H1 (cell line): ENCODE data around the gene TMEM182. TPM values are rescaled to one million over a fixed set of nuclear protein-coding genes. Genes with fewer than 3 reads are reported as not detected.

Experiments
- CTCF ChIA-PET: fragments of 300-600 bp; sonication (Branson Sonifier 250); formaldehyde crosslinking; loops from one replicate; lab custom pipeline; 2021; ENCODE audit not compliant: partially characterized antibody; lab: Charles Lee
- POLR2A ChIA-PET: fragments of 300-600 bp; sonication (Branson Sonifier 250); formaldehyde crosslinking; loops from one replicate; lab custom pipeline; 2021; ENCODE audit warnings: inconsistent platforms; ENCODE audit not compliant: partially characterized antibody; lab: Charles Lee
- DNase-seq, 2 experiments: peaks; one replicate each; pipeline versions ENCODE4 v3.0.0 to v3.0.0-alpha.2; 2010 to 2022; ENCODE audit warnings: low spot score in 2 of 2, low read depth in 1 of 2, mixed read lengths in 1 of 2
- FAIRE-seq: peaks from 2 replicates; lab custom pipeline; 2011; peaks lifted over from hg19 to GRCh38; lab: Jason Lieb, UNC
- H2AFZ ChIP-seq: 2 replicates; pipeline ENCODE4 v1.8.1; 2012; ENCODE audit warnings: low read length, inconsistent platforms
- H2AK5ac ChIP-seq: 2 replicates; pipeline ENCODE4 v1.6.1; 2013; ENCODE audit warnings: low read depth, low read length
- H2BK120ac ChIP-seq: replicated peaks from 2 replicates; pipeline ENCODE3; 2013; ENCODE audit warnings: low read depth, low read length, inconsistent platforms
- H2BK12ac ChIP-seq: 2 replicates; pipeline ENCODE4 v1.6.1; 2013; ENCODE audit warnings: low read depth, low read length
- H2BK15ac ChIP-seq: 2 replicates; pipeline ENCODE4 v1.6.1; 2013; ENCODE audit warnings: low read length
- H2BK20ac ChIP-seq: 2 replicates; pipeline ENCODE4 v1.6.1; 2013; ENCODE audit warnings: low read length
- H2BK5ac ChIP-seq: 2 replicates; pipeline ENCODE4 v1.6.1; 2013; ENCODE audit warnings: low read depth, low read length
- H3K14ac ChIP-seq: 2 replicates; pipeline ENCODE4 v1.6.1; 2013; ENCODE audit warnings: inconsistent platforms; ENCODE audit not compliant: insufficient read length
- H3K18ac ChIP-seq: 2 replicates; pipeline ENCODE4 v1.6.1; 2013; ENCODE audit warnings: low read length; ENCODE audit errors: extremely low read depth
- H3K23ac ChIP-seq: 2 replicates; pipeline ENCODE4 v1.6.1; 2013; ENCODE audit warnings: inconsistent platforms; ENCODE audit not compliant: insufficient read length
- H3K23me2 ChIP-seq: 2 replicates; pipeline ENCODE4 v1.6.1; 2013; ENCODE audit warnings: low read depth, low read length
- H3K27ac ChIP-seq: 2 replicates; pipeline ENCODE4 v1.6.1; 2011; ENCODE audit warnings: low read depth, low read length, inconsistent platforms
- H3K27me3 ChIP-seq, 4 experiments: replicated peaks in 1 of 4; 1 replicate in 1 of 4; 2 replicates in 3 of 4; pipeline versions ENCODE4 v1.6.1 to v1.8.1; 2011 to 2013; ENCODE audit warnings: low read length in 3 of 4, mild to moderate bottlenecking in 3 of 4, inconsistent platforms in 2 of 4, mixed read lengths in 2 of 4, moderate library complexity in 1 of 4; ENCODE audit not compliant: control insufficient read depth in 3 of 4, insufficient read depth in 3 of 4; ENCODE audit errors: extremely low read depth in 1 of 4
- H3K36me3 ChIP-seq, 4 experiments: 2 replicates each; pipeline versions ENCODE4 v1.6.1 to v1.8.1; 2011 to 2013; ENCODE audit warnings: mild to moderate bottlenecking in 4 of 4, low read length in 3 of 4, moderate library complexity in 2 of 4, control low read depth in 1 of 4, inconsistent platforms in 1 of 4; ENCODE audit not compliant: insufficient read depth in 4 of 4, control insufficient read depth in 2 of 4
- H3K4ac ChIP-seq: replicated peaks from 2 replicates; pipeline ENCODE3; 2013; ENCODE audit warnings: low read length, low read depth, mixed read lengths, inconsistent platforms; ENCODE audit not compliant: insufficient read length
- H3K4me1 ChIP-seq, 4 experiments: replicated peaks in 1 of 4; 1 replicate in 1 of 4; 2 replicates in 3 of 4; pipeline versions ENCODE4 v1.6.1 to v1.8.1; 2011 to 2013; ENCODE audit warnings: low read length in 3 of 4, inconsistent platforms in 2 of 4, mixed read lengths in 1 of 4; ENCODE audit not compliant: insufficient read depth in 4 of 4, control insufficient read depth in 3 of 4
- H3K4me2 ChIP-seq, 2 experiments: 2 replicates each; pipeline versions ENCODE4 v1.6.1 to v1.8.1; 2011 to 2013; ENCODE audit warnings: low read depth in 2 of 2, low read length in 2 of 2, control low read depth in 1 of 2, inconsistent platforms in 1 of 2, mild to moderate bottlenecking in 1 of 2; ENCODE audit not compliant: insufficient read depth in 1 of 2
- H3K4me3 ChIP-seq, 4 experiments: fragments of 200-600, 300-600 bp in 1 of 4; sonication (generic), shearing (Covaris generic), sonication (Bioruptor Twin) in 1 of 4; 2 replicates each; pipeline versions ENCODE4 v1.5.1 to v1.8.1; 2011 to 2016; ENCODE audit warnings: low read length in 4 of 4, low read depth in 3 of 4, control low read depth in 2 of 4, inconsistent platforms in 2 of 4, mild to moderate bottlenecking in 2 of 4, mixed read lengths in 1 of 4, moderate library complexity in 1 of 4; ENCODE audit not compliant: insufficient read depth in 2 of 4; ENCODE audit errors: extremely low read depth in 1 of 4
- H3K56ac ChIP-seq: replicated peaks from 2 replicates; pipeline ENCODE3; 2013; ENCODE audit warnings: low read depth, mild to moderate bottlenecking, mixed read lengths, low read length, inconsistent platforms; ENCODE audit not compliant: insufficient read length
- H3K79me1 ChIP-seq: 2 replicates; pipeline ENCODE4 v1.6.1; 2013; ENCODE audit warnings: low read depth, low read length, control low read depth
- H3K79me2 ChIP-seq, 2 experiments: 2 replicates each; pipeline versions ENCODE4 v1.6.1 to v1.8.1; 2012 to 2013; ENCODE audit warnings: low read length in 2 of 2, mild to moderate bottlenecking in 2 of 2, inconsistent platforms in 1 of 2; ENCODE audit not compliant: insufficient read depth in 2 of 2, control insufficient read depth in 1 of 2
- H3K9ac ChIP-seq, 4 experiments: replicated peaks in 1 of 4; 1 replicate in 1 of 4; 2 replicates in 3 of 4; pipeline versions ENCODE4 v1.6.1 to v1.8.1; 2011 to 2013; ENCODE audit warnings: low read depth in 3 of 4, low read length in 3 of 4, control low read depth in 2 of 4, mild to moderate bottlenecking in 2 of 4, moderate library complexity in 2 of 4, inconsistent platforms in 1 of 4; ENCODE audit errors: extremely low read depth in 1 of 4
- H3K9me3 ChIP-seq, 2 experiments: 2 replicates each; pipeline versions ENCODE4 v1.6.1 to v1.8.1; 2012 to 2013; ENCODE audit warnings: mild to moderate bottlenecking in 2 of 2, moderate library complexity in 2 of 2, control low read depth in 1 of 2, inconsistent platforms in 1 of 2, low read depth in 1 of 2, low read length in 1 of 2, mixed read lengths in 1 of 2; ENCODE audit not compliant: insufficient read depth in 2 of 2
- H4K20me1 ChIP-seq, 2 experiments: replicated peaks in 1 of 2; 2 replicates each; pipeline versions ENCODE3 to v1.8.1; 2011 to 2013; ENCODE audit warnings: inconsistent platforms in 2 of 2, low read length in 2 of 2, mild to moderate bottlenecking in 1 of 2; ENCODE audit not compliant: insufficient read depth in 2 of 2, control insufficient read depth in 1 of 2
- H4K5ac ChIP-seq: 2 replicates; pipeline ENCODE4 v1.6.1; 2013; ENCODE audit warnings: low read length, low read depth, mixed read lengths, inconsistent platforms; ENCODE audit not compliant: insufficient read length
- H4K8ac ChIP-seq: 2 replicates; pipeline ENCODE4 v1.8.0; 2013; ENCODE audit warnings: mild to moderate bottlenecking, moderate library complexity, low read length, inconsistent platforms; ENCODE audit not compliant: insufficient read depth; ENCODE audit errors: extremely low read depth
- H4K91ac ChIP-seq: replicated peaks from 2 replicates; pipeline ENCODE3; 2013; ENCODE audit warnings: low read length, mixed read lengths, inconsistent platforms; ENCODE audit not compliant: insufficient read length
- RBBP5 ChIP-seq: IDR thresholded peaks from 2 replicates; pipeline ENCODE4 v1.7.1; 2012; ENCODE audit warnings: low read depth, mild to moderate bottlenecking, inconsistent platforms, low read length, moderate library complexity, borderline replicate concordance
- SUZ12 ChIP-seq: fragments of 200-600 bp; sonication (generic); IDR thresholded peaks from 2 replicates; pipeline ENCODE4 v1.6.1; 2012; ENCODE audit warnings: mild to moderate bottlenecking, inconsistent platforms, low read length, moderate library complexity, mixed read lengths
- WGBS, 2 experiments: shearing (Covaris generic) in 1 of 2; methylation state at CpG; one replicate each; pipeline versions ENCODE4 v1.1.6 to v1.1.7; 2013 to 2015; ENCODE audit warnings: low lambda C conversion rate in 2 of 2, mixed read lengths in 2 of 2, inconsistent platforms in 1 of 2, low coverage in 1 of 2, missing lambda C conversion rate in 1 of 2; ENCODE audit not compliant: insufficient replicate concordance in 2 of 2, insufficient coverage in 1 of 2, insufficient read length in 1 of 2; ENCODE audit errors: extremely low coverage in 1 of 2, missing lambda C conversion rate in 1 of 2; 5-methylcytosine and 5-hydroxymethylcytosine counted together
- polyA plus RNA-seq, 7 experiments: library from polyadenylated mRNA; depleted of rRNA in 3 of 7; stranded (reverse) in 5 of 7; unstranded in 2 of 7; fragments of >200 nt in 5 of 7; fragments of 200-250 nt in 2 of 7; gene quantifications; 1 replicate in 5 of 7; 2 replicates in 1 of 7; 4 replicates in 1 of 7; pipeline versions ENCODE4 v1.2.1 to v1.2.3, GENCODE V29; 2011 to 2013; ENCODE audit warnings: missing spikeins in 2 of 7, mixed read lengths in 2 of 7
- total RNA-seq: library from RNA; stranded (reverse); fragmentation: NEBNext Ultra II Directional; extraction: Animal tissue kit (Norgen Biotek cat#: 25700); gene quantifications from 2 replicates; pipeline ENCODE4 v1.2.1, GENCODE V29; 2021

Gene TMEM182
- total and polyA plus RNA-seq, 2 of the 8 experiments (the other 6 are each of a cell fraction or from before 2014, with no cell fraction given) = 3.1 to 4.3 TPM

GRCh38 chr2:102770506-102770905, 8.7 kb downstream of the TMEM182 start:
- no peak overlapping the region for H4K91ac ChIP-seq
- no peak overlapping the region for H2BK15ac ChIP-seq
- no peak overlapping the region for H3K27ac ChIP-seq
- no peak overlapping the region for H2BK12ac ChIP-seq
- CTCF ChIA-PET = interaction anchor here (1.3 kb wide), 1 partner anchor 17 kb away, joined by 4 read pairs; no protein-coding TSS in a partner anchor
- H3K4ac ChIP-seq = no peak overlapping the region
- H3K79me2 ChIP-seq = no peaks in the 10 kb centered on the region
- H3K4me1 ChIP-seq = no peaks in the 10 kb centered on the region
- H4K5ac ChIP-seq = no peak overlapping the region
- H4K20me1 ChIP-seq = no peaks in the 10 kb centered on the region
- H3K9ac ChIP-seq = no peak overlapping the region
- 81% methylated on average over 3 of the region's 3 CpGs; no CpG with 5 or more reads in 1 of the 2 experiments for WGBS, 2 experiments
- no peaks in the 10 kb centered on the region for H3K27me3 ChIP-seq
- TF ChIP-seq SUZ12 = no peak
- no peak for TF ChIP-seq RBBP5
- no peak overlapping the region for H2BK20ac ChIP-seq
- H2BK5ac ChIP-seq = no peak overlapping the region
- POLR2A ChIA-PET = no interaction called here
- H4K8ac ChIP-seq = no peak overlapping the region
- H3K9me3 ChIP-seq = no peaks in the 10 kb centered on the region
- H2AFZ ChIP-seq = no peak overlapping the region
- no peak overlapping the region for H3K4me3 ChIP-seq
- no peaks in the 10 kb centered on the region for H3K23me2 ChIP-seq
- no peak overlapping the region for H3K23ac ChIP-seq
- DNase-seq (no peak), FAIRE-seq (no peak)
- no peak overlapping the region for H3K56ac ChIP-seq
- H2AK5ac ChIP-seq = no peak overlapping the region
- H3K79me1 ChIP-seq = no peaks in the 10 kb centered on the region
- no peak overlapping the region for H3K14ac ChIP-seq
- no peak overlapping the region for H2BK120ac ChIP-seq
- no peak overlapping the region for H3K18ac ChIP-seq
- no peaks in the 10 kb centered on the region for H3K36me3 ChIP-seq
- H3K4me2 ChIP-seq = no peak overlapping the region
